NCI-H524 (cell line): ENCODE results near the gene ARID2.

Experiments
- DNase-seq, 2 experiments: peaks; one replicate each; lab custom pipeline; 2025; lab: John Stamatoyannopoulos, UW

ARID2 gene

GRCh38 chr12:45720069-45720468, 9.4 kb upstream of the ARID2 start:
- DNase-seq, result no peak

- no peak for DNase-seq
Measured at GRCh38 chr12:45721369-45721768, 8.1 kb upstream of the ARID2 start.

GRCh38 chr12:45721954-45722353, 7.6 kb upstream of the ARID2 start:
- DNase-seq, result no peak

GRCh38 chr12:45725631-45726602, 3.6 kb upstream of the ARID2 start:
- DNase-seq, result peak; percentile 21 to 57

GRCh38 chr12:45726603-45727300, 2.8 kb upstream of the ARID2 start:
- DNase-seq, result peak in 1 of 2 experiments; percentile 37

- peak; percentile 89 to 96 for DNase-seq
Measured at GRCh38 chr12:45727301-45727979, 2.1 kb upstream of the ARID2 start.

- DNase-seq, result peak in 1 of 2 experiments; percentile 62
Measured at GRCh38 chr12:45727980-45728629, 1.4 kb upstream of the ARID2 start.

- peak; percentile 90 to 93 for DNase-seq
Measured at GRCh38 chr12:45728630-45729232, 775 bp upstream of the ARID2 start.

GRCh38 chr12:45730084-45730347, 510 bp downstream of the ARID2 start:
- no peak for DNase-seq

GRCh38 chr12:45730348-45731189, 1.1 kb downstream of the ARID2 start:
- DNase-seq, result peak; percentile 22 to 49

- DNase-seq, result no peak
Measured at GRCh38 chr12:45731190-45731775, 1.8 kb downstream of the ARID2 start.

GRCh38 chr12:45732250-45732649, 2.7 kb downstream of the ARID2 start:
- DNase-seq, result peak in 1 of 2 experiments; percentile 7

GRCh38 chr12:45732936-45733335, 3.4 kb downstream of the ARID2 start:
- no peak for DNase-seq

- DNase-seq, result no peak
Measured at GRCh38 chr12:45737638-45738037, 8.1 kb downstream of the ARID2 start.

GRCh38 chr12:45742590-45742989, 13.1 kb downstream of the ARID2 start:
- DNase-seq, result no peak

- no peak for DNase-seq
Measured at GRCh38 chr12:45743247-45743646, 13.7 kb downstream of the ARID2 start.

GRCh38 chr12:45745861-45746277, 16.4 kb downstream of the ARID2 start:
- peak in 1 of 2 experiments; percentile 3 for DNase-seq

GRCh38 chr12:45756666-45757065, 27.2 kb downstream of the ARID2 start:
- no peak for DNase-seq

- no peak for DNase-seq
Measured at GRCh38 chr12:45757172-45757571, 27.7 kb downstream of the ARID2 start.

- no peak for DNase-seq
Measured at GRCh38 chr12:45760333-45760732, 30.8 kb downstream of the ARID2 start.
